ENCODE data around the gene NOTCH3.

GRCh38 chr19:15185188-15185587, 15.6 kb downstream of the NOTCH3 start:
- no peak for TF ChIP-seq CTCF (conservative IDR thresholded peaks at IDR 0.05 in 1 of 2, IDR thresholded peaks at IDR 0.05 in 1 of 2; ENCODE audit: low read depth in 1 of 2, low read length in 2 of 2)
- TF ChIP-seq EZH2 (IDR thresholded peaks at IDR 0.05; ENCODE audit: low read length, missing control alignments): no peak
